Gastrocnemius medialis (tissue), 4 donors: Measurements from ENCODE around the gene UQCRC2. TPM values are rescaled to one million over a fixed set of nuclear protein-coding genes. Genes with fewer than 3 reads are reported as not detected.
A peak's percentile ranks its signal among the peaks of the same experiment; 100 is the strongest.

Experiments
- ATAC-seq, 2 donors: fragments of 150-250 bp; one replicate each; pipeline ENCODE4 v1.9.1; 2016
- DNase-seq, 2 donors: peaks; one replicate each; pipeline ENCODE4 v3.0.0-alpha.2; 2019
- H3K27ac ChIP-seq, 4 donors: fragments of 200-600 bp; sonication (generic); 1 replicate in 1 of 4; 2 replicates in 3 of 4; pipeline ENCODE4 v1.5.1; 2016 to 2018; ENCODE audit warnings: mild to moderate bottlenecking in 2 of 4, moderate library complexity in 1 of 4
- H3K27me3 ChIP-seq, 3 donors: fragments of 200-600 bp; sonication (generic) in 2 of 3; 1 replicate in 1 of 3; 2 replicates in 2 of 3; pipeline versions ENCODE4 v1.5.1 to v1.6.0; 2016 to 2019; ENCODE audit warnings: mild to moderate bottlenecking in 1 of 3, moderate library complexity in 1 of 3
- H3K36me3 ChIP-seq, 2 donors: fragments of 200-600 bp; sonication (generic) in 1 of 2; one replicate each; pipeline ENCODE4 v1.5.1; 2017 to 2018
- H3K4me1 ChIP-seq, 2 donors: fragments of 200-600 bp; sonication (generic) in 1 of 2; one replicate each; pipeline ENCODE4 v1.5.1; 2016 to 2017; ENCODE audit warnings: mild to moderate bottlenecking in 2 of 2
- H3K4me3 ChIP-seq, 4 donors: fragments of 200-600 bp; sonication (generic) in 3 of 4; 1 replicate in 1 of 4; 2 replicates in 3 of 4; pipeline ENCODE4 v1.5.1; 2016 to 2019; ENCODE audit warnings: mild to moderate bottlenecking in 2 of 4
- H3K9me3 ChIP-seq, 3 donors: fragments of 200-600 bp; sonication (generic) in 2 of 3; 1 replicate in 1 of 3; 2 replicates in 2 of 3; pipeline ENCODE4 v1.5.1; 2016 to 2019
- POLR2A ChIP-seq, 2 donors: fragments of 450-650 bp; IDR thresholded peaks; one replicate each; pipeline ENCODE4 v1.6.1; 2017; ENCODE audit warnings: antibody characterized with exemption in 2 of 2, mild to moderate bottlenecking in 2 of 2, moderate library complexity in 2 of 2
- in situ Hi-C, 4 donors: fragments of 200-750 bp; cut with MboI; loops; one replicate each; pipeline versions ENCODE4 v1.15.0 to v1.8.0; 2017; ENCODE audit warnings: low sequenced_read_pairs in 4 of 4
- intact Hi-C: fragments of 100-400 bp; cut with DNase I; formaldehyde crosslinking; loops from one replicate; pipeline ENCODE4 v1.15.1; 2023; ENCODE audit warnings: low total_unique reads
- total RNA-seq, 4 donors: library from RNA; depleted of rRNA; stranded (reverse); fragments of >200 nt; gene quantifications; one replicate each; pipeline versions ENCODE4 v1.1.0 to v1.2.3, GENCODE V29; 2016
- TF ChIP-seq, protein P1 (sequence below), 5 experiments: fragments of 450-650 bp in 3 of 5; fragments of 200-600 bp in 2 of 5; sonication (generic) in 2 of 5; IDR thresholded peaks in 4 of 5; conservative IDR thresholded peaks in 1 of 5; 1 replicate in 4 of 5; 2 replicates in 1 of 5; pipeline ENCODE4 v1.5.1; 2016 to 2019; ENCODE audit warnings: antibody characterized with exemption in 5 of 5, mild to moderate bottlenecking in 3 of 5, moderate library complexity in 3 of 5

UQCRC2 gene
- total RNA-seq, 4 donors from 2014 or later = 204 to 335 (median 276) TPM

DNA sequence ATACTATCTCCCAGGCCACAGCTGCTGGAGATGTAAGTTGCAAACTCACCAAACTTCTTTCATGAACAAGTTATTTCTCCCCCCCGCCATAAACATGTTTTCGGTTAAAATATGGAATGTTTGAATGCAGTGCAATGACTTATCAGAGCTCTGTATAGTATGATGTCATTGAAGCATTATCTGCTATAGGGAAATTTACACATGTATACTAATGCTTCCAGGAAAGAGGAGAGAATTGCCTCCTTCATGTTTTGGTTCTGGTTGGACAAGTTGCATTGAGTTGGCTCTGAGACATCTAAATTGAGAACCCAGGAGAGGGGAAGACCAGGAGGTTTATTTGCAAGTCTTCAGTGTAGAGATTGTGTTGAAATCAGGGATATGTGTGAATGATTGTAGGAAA, 20.8 kb downstream of the UQCRC2 start:
- in situ Hi-C loops (loop anchor here in 1 of 4 donors (25.0 kb wide), 1 partner anchor 162 kb away; no protein-coding TSS in a partner anchor), intact Hi-C loops (no loop called here)
- DNase-seq (no peak), ATAC-seq (no peak)
- H3K36me3 ChIP-seq = peaks cover 7 to 100% of the 10 kb centered on the region in 2 donors
- H3K4me1 ChIP-seq = no peaks in the 10 kb centered on the region
- TF ChIP-seq, protein P1, sequence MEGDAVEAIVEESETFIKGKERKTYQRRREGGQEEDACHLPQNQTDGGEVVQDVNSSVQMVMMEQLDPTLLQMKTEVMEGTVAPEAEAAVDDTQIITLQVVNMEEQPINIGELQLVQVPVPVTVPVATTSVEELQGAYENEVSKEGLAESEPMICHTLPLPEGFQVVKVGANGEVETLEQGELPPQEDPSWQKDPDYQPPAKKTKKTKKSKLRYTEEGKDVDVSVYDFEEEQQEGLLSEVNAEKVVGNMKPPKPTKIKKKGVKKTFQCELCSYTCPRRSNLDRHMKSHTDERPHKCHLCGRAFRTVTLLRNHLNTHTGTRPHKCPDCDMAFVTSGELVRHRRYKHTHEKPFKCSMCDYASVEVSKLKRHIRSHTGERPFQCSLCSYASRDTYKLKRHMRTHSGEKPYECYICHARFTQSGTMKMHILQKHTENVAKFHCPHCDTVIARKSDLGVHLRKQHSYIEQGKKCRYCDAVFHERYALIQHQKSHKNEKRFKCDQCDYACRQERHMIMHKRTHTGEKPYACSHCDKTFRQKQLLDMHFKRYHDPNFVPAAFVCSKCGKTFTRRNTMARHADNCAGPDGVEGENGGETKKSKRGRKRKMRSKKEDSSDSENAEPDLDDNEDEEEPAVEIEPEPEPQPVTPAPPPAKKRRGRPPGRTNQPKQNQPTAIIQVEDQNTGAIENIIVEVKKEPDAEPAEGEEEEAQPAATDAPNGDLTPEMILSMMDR (IDR thresholded peaks at IDR 0.05 in 4 of 5, conservative IDR thresholded peaks at IDR 0.05 in 1 of 5) = no peak
- no peak for TF ChIP-seq POLR2A (IDR thresholded peaks at IDR 0.05)
- H3K4me3 ChIP-seq = no peak overlapping the region
- no peak overlapping the region for H3K27ac ChIP-seq
- no peaks in the 10 kb centered on the region for H3K27me3 ChIP-seq
- no peaks in the 10 kb centered on the region for H3K9me3 ChIP-seq

DNA sequence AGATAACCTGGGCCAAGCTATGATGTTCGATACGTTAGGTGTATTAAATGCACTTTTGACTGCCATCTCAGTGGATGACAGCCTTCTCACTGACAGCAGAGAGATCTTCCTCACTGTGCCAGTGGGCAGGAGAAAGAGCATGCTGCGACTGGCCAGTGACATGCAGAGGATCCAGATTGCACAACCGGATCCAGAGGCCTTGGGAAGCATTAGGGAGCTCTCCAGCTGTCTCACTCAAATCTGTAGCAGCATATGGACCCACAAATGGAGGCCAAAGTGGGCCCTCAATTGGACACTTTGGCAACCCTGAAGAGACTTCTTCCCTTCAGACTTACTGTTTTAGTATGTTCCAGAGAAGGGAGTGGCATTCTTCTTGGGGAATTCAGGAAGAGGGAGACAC, 26.9 kb downstream of the UQCRC2 start:
- no peak overlapping the region for H3K27ac ChIP-seq
- DNase-seq = no peak
- in situ Hi-C loops (no loop called here), intact Hi-C loops (no loop called here)
- no peaks in the 10 kb centered on the region for H3K4me1 ChIP-seq
- ATAC-seq = no peak
- H3K36me3 ChIP-seq = peaks cover 5 to 99% of the 10 kb centered on the region in 2 donors
- H3K9me3 ChIP-seq = no peaks in the 10 kb centered on the region
- H3K27me3 ChIP-seq = no peaks in the 10 kb centered on the region
- TF ChIP-seq POLR2A (IDR thresholded peaks at IDR 0.05) = no peak
- TF ChIP-seq, protein P1 (IDR thresholded peaks at IDR 0.05 in 4 of 5, conservative IDR thresholded peaks at IDR 0.05 in 1 of 5) = no peak
- H3K4me3 ChIP-seq = no peak overlapping the region

DNA sequence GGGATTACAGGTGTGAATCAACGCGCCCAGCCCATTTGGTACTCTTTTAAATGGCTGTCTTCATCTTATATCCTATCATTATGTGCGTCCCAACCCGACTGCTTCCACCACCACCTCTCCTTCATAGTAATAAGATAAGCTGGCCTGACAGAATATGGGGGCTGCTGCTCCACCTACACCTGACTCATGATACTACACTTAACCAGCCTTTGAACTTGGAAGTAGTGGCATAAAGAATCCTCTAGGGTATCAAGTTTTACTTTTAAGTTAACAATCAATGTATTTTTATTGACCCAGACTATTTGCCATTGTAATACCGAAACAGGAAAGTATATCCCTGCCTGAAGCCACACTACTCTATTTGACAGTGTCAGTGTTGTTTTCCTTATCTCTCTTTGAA, 28.9 kb downstream of the UQCRC2 start:
- no peak for TF ChIP-seq POLR2A (IDR thresholded peaks at IDR 0.05)
- TF ChIP-seq, protein P1 (IDR thresholded peaks at IDR 0.05 in 4 of 5, conservative IDR thresholded peaks at IDR 0.05 in 1 of 5) = no peak
- H3K9me3 ChIP-seq = no peaks in the 10 kb centered on the region
- H3K4me1 ChIP-seq = peaks cover 0 to 13% of the 10 kb centered on the region in 2 donors
- no peak overlapping the region for H3K4me3 ChIP-seq
- DNase-seq (no peak), ATAC-seq (no peak)
- intact Hi-C loops (no loop called here), in situ Hi-C loops (no loop called here)
- H3K36me3 ChIP-seq = peaks cover 5 to 82% of the 10 kb centered on the region in 2 donors
- no peak overlapping the region for H3K27ac ChIP-seq
- H3K27me3 ChIP-seq = no peaks in the 10 kb centered on the region

DNA sequence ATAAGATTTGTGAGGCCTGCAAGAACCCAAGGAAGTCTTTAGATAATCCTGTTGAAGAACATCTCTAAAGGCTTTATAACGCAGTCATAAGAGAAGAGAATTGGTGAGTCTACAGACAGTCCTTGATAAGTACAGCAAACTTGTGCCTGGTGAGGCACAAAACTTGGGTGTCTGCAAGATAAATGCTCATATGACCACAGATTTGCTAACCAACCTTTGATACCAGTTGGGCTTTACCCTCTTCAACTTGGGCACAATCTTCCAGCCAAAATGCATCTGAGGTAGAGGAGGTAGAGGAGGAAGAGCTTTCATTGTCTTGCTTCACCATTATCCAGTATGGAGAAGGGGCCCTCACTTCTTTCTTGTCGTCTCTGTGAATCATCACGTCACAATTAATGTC, 30.9 kb downstream of the UQCRC2 start:
- intact Hi-C loops = no loop called here
- Histone ChIP-seq H3K27ac (no peak overlapping the region), H3K9me3 (no peaks in the 10 kb centered on the region), H3K36me3 (peaks cover 3 to 62% of the 10 kb centered on the region in 2 donors), H3K4me3 (no peak overlapping the region), H3K27me3 (no peaks in the 10 kb centered on the region), H3K4me1 (peaks cover 3 to 22% of the 10 kb centered on the region in 2 donors)
- ATAC-seq (no peak), DNase-seq (no peak)
- no peak for TF ChIP-seq POLR2A (IDR thresholded peaks at IDR 0.05)
- TF ChIP-seq, protein P1 (IDR thresholded peaks at IDR 0.05 in 4 of 5, conservative IDR thresholded peaks at IDR 0.05 in 1 of 5) = no peak
- in situ Hi-C loops = no loop called here

DNA sequence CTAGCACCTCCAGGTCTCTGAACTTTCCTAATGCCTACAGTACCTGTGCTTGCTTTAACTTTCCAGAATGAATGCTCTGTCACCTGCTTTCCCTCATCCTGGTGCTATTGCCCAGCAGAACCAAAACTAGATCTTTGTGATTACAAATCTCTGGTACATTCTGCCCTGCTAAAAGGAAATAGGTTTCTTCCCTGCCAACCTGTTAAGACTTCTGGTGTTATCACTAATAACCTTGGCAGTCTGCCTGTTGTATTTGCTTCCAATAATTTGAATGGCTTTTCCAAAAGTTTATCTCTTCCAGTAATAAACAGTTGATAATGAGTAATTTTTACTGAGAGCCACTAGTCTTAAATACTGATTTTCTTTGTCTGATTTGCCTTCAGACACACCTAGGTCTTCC, 32.4 kb downstream of the UQCRC2 start:
- peaks cover 3 to 48% of the 10 kb centered on the region in 2 donors for H3K36me3 ChIP-seq
- no peak overlapping the region for H3K4me3 ChIP-seq
- H3K4me1 ChIP-seq = peaks cover 17 to 37% of the 10 kb centered on the region in 2 donors
- peak overlapping the region in 3 of 4 donors; percentile 5 to 51 (median 24) for H3K27ac ChIP-seq
- H3K9me3 ChIP-seq = no peaks in the 10 kb centered on the region
- no peaks in the 10 kb centered on the region for H3K27me3 ChIP-seq
- in situ Hi-C loops = no loop called here
- TF ChIP-seq, protein P1 (IDR thresholded peaks at IDR 0.05 in 4 of 5, conservative IDR thresholded peaks at IDR 0.05 in 1 of 5) = no peak
- no peak for TF ChIP-seq POLR2A (IDR thresholded peaks at IDR 0.05)
- intact Hi-C loops = no loop called here
- no peak for ATAC-seq
- no peak for DNase-seq
